H1 (cell line): Measurements from ENCODE around the gene GABPB2. TPM values are rescaled to one million over a fixed set of nuclear protein-coding genes. Genes with fewer than 3 reads are reported as not detected.

Source experiments
- CHD7 ChIP-seq: fragments of 300-600 bp; sonication (generic); IDR thresholded peaks from 2 replicates; pipeline ENCODE4 v1.7.1; 2012; ENCODE audit warnings: low read length, moderate library complexity, mild to moderate bottlenecking, inconsistent platforms; ENCODE audit not compliant: insufficient replicate concordance
- CREB1 ChIP-seq: IDR thresholded peaks from 2 replicates; pipeline ENCODE4 v1.6.1; 2012; ENCODE audit warnings: inconsistent platforms
- FOSL1 ChIP-seq: IDR thresholded peaks from 2 replicates; pipeline ENCODE4 v1.6.1; 2011; ENCODE audit warnings: mild to moderate bottlenecking, low read depth, low read length, moderate library complexity; ENCODE audit not compliant: insufficient read depth
- GTF2F1 ChIP-seq: IDR thresholded peaks from 2 replicates; pipeline ENCODE4 v1.6.1; 2012; ENCODE audit warnings: low read depth, low read length, improper control_type of control experiment, borderline replicate concordance
- HDAC2 ChIP-seq, 2 experiments: fragments of 300-600 bp in 1 of 2; sonication (generic) in 1 of 2; IDR thresholded peaks; 2 replicates each; pipeline ENCODE4 v1.6.1; 2011 to 2012; ENCODE audit warnings: low read depth in 2 of 2, low read length in 2 of 2, mild to moderate bottlenecking in 2 of 2, moderate library complexity in 2 of 2, borderline replicate concordance in 1 of 2, inconsistent platforms in 1 of 2
- RFX5 ChIP-seq: IDR thresholded peaks from 2 replicates; pipeline ENCODE4 v1.6.1; 2011; ENCODE audit warnings: low read depth, low read length, improper control_type of control experiment, borderline replicate concordance
- RXRA ChIP-seq: IDR thresholded peaks from 2 replicates; pipeline ENCODE4 v1.6.1; 2011; ENCODE audit warnings: low read depth, mild to moderate bottlenecking, low read length, moderate library complexity; ENCODE audit not compliant: insufficient read depth
- SIRT6 ChIP-seq: IDR thresholded peaks from one replicate; pipeline ENCODE4 v1.7.1; 2012; ENCODE audit warnings: low read length, inconsistent platforms
- TAF7 ChIP-seq: optimal IDR thresholded peaks from 2 replicates; pipeline ENCODE3; 2011; ENCODE audit warnings: low read depth, mild to moderate bottlenecking, inconsistent platforms, low read length, moderate library complexity, borderline replicate concordance
- TBP ChIP-seq: IDR thresholded peaks from 2 replicates; pipeline ENCODE4 v1.6.1; 2011; ENCODE audit warnings: low read depth, low read length, improper control_type of control experiment
- ZNF274 ChIP-seq: IDR thresholded peaks from 2 replicates; pipeline ENCODE4 v1.7.0; 2012; ENCODE audit warnings: low read length, borderline replicate concordance; ENCODE audit errors: extremely low read depth
- polyA plus RNA-seq, 7 experiments: library from polyadenylated mRNA; depleted of rRNA in 3 of 7; stranded (reverse) in 5 of 7; unstranded in 2 of 7; fragments of >200 nt in 5 of 7; fragments of 200-250 nt in 2 of 7; gene quantifications; 1 replicate in 5 of 7; 2 replicates in 1 of 7; 4 replicates in 1 of 7; pipeline versions ENCODE4 v1.2.1 to v1.2.3, GENCODE V29; 2011 to 2013; ENCODE audit warnings: missing spikeins in 2 of 7, mixed read lengths in 2 of 7
- total RNA-seq: library from RNA; stranded (reverse); fragmentation: NEBNext Ultra II Directional; extraction: Animal tissue kit (Norgen Biotek cat#: 25700); gene quantifications from 2 replicates; pipeline ENCODE4 v1.2.1, GENCODE V29; 2021

GABPB2 gene
- total and polyA plus RNA-seq, 2 of the 8 experiments (the other 6 are each of a cell fraction or from before 2014, with no cell fraction given), result 1.8 to 2.4 TPM

GRCh38 chr1:151054971-151055547 lies 15.5 kb upstream of the GABPB2 start (continued):
- no peak for TF ChIP-seq CHD7
- TF ChIP-seq CREB1, result no peak
- no peak for TF ChIP-seq RXRA
- TF ChIP-seq HDAC2 (IDR thresholded peaks at IDR 0.05; ENCODE audit: borderline replicate concordance in 1 of 2, low read depth in 2 of 2, low read length in 2 of 2), result no peak
- no peak for TF ChIP-seq FOSL1
- TF ChIP-seq TBP, result no peak
- no peak for TF ChIP-seq GTF2F1
- TF ChIP-seq SIRT6, result no peak
- TF ChIP-seq TAF7, result no peak
- no peak for TF ChIP-seq ZNF274
- no peak for TF ChIP-seq RFX5
